Suprapubic skin (tissue), 3 donors: Measurements from ENCODE around the gene ARHGEF33.

Experiments used
- CTCF ChIP-seq, 2 donors: fragments of 200-600 bp in 1 of 2; fragments of 450-650 bp in 1 of 2; sonication (generic) in 1 of 2; IDR thresholded peaks; one replicate each; pipeline ENCODE4 v1.5.1; 2016 to 2019; ENCODE audit warnings: antibody characterized with exemption in 2 of 2, mild to moderate bottlenecking in 1 of 2, moderate library complexity in 1 of 2
- POLR2A ChIP-seq, 2 donors: fragments of 450-650 bp; IDR thresholded peaks; one replicate each; pipeline ENCODE4 v1.6.1; 2017; ENCODE audit warnings: antibody characterized with exemption in 2 of 2, mild to moderate bottlenecking in 2 of 2, moderate library complexity in 2 of 2

GRCh38 chr2:38966678-38967077 is 77.0 kb downstream of the ARHGEF33 start:
- TF ChIP-seq POLR2A (IDR thresholded peaks at IDR 0.05) (no peak), CTCF (IDR thresholded peaks at IDR 0.05) (no peak)
